ENCODE data around the gene VAPB. TPM values are rescaled to one million over a fixed set of nuclear protein-coding genes. Genes with fewer than 3 reads are reported as not detected.

Gene VAPB
- total and polyA plus RNA-seq, 7 donors = 30.7 to 84.5 (median 64.0) TPM

DNA sequence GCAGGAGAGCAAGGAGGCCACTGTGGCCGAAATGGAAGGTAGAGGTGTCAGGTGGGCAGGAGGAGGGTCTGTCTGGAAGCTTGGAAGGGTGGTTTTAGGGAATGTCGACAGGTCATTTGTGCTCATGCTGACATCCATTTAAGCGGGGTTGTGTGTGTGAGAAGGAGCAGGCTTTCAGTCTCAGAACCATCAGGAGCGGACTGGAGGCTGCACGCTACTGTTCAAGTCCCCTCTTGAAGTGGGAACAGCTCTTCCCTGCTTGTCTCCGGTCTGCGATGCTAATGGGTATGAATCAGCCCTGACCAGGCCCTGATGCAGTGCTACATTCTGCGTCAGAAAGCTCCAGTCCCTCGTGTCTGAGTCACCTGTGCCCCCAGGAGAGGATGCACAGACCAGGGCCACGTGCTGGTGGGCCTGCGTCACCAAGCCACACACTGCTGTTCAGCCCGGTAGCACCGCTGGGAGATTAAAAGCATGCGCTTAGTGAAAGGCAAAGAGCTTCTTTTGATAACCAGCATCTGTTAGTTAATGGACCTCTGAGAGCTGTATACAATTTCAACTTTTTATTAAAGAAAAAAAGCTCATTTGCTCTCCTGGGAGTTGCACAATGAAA lies 68.2 kb downstream of the VAPB start:
- H3K4me3 ChIP-seq = no peak overlapping the region
- no peaks in the 10 kb centered on the region for H3K4me1 ChIP-seq
- TF ChIP-seq, protein P1, sequence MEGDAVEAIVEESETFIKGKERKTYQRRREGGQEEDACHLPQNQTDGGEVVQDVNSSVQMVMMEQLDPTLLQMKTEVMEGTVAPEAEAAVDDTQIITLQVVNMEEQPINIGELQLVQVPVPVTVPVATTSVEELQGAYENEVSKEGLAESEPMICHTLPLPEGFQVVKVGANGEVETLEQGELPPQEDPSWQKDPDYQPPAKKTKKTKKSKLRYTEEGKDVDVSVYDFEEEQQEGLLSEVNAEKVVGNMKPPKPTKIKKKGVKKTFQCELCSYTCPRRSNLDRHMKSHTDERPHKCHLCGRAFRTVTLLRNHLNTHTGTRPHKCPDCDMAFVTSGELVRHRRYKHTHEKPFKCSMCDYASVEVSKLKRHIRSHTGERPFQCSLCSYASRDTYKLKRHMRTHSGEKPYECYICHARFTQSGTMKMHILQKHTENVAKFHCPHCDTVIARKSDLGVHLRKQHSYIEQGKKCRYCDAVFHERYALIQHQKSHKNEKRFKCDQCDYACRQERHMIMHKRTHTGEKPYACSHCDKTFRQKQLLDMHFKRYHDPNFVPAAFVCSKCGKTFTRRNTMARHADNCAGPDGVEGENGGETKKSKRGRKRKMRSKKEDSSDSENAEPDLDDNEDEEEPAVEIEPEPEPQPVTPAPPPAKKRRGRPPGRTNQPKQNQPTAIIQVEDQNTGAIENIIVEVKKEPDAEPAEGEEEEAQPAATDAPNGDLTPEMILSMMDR (IDR thresholded peaks at IDR 0.05) = no peak
- no peaks in the 10 kb centered on the region for H3K9me3 ChIP-seq
- ATAC-seq (no peak), DNase-seq (no peak)
- no peaks in the 10 kb centered on the region for H3K36me3 ChIP-seq (ENCODE audit: insufficient read depth in 1 of 2, low read depth in 1 of 2)
- intact Hi-C loops (cut with DNase I) = loop anchor here in 1 of 2 donors (5.0 kb wide), 1 partner anchor 225 kb away; no protein-coding TSS in a partner anchor
- H3K27me3 ChIP-seq (ENCODE audit: insufficient read depth in 3 of 3, low read length in 2 of 3) = no peaks in the 10 kb centered on the region
- WGBS, 3 donors = 89 to 92% (median 90%) methylated on average over 14 of the region's 14 CpGs
- no peak overlapping the region for H3K27ac ChIP-seq

DNA sequence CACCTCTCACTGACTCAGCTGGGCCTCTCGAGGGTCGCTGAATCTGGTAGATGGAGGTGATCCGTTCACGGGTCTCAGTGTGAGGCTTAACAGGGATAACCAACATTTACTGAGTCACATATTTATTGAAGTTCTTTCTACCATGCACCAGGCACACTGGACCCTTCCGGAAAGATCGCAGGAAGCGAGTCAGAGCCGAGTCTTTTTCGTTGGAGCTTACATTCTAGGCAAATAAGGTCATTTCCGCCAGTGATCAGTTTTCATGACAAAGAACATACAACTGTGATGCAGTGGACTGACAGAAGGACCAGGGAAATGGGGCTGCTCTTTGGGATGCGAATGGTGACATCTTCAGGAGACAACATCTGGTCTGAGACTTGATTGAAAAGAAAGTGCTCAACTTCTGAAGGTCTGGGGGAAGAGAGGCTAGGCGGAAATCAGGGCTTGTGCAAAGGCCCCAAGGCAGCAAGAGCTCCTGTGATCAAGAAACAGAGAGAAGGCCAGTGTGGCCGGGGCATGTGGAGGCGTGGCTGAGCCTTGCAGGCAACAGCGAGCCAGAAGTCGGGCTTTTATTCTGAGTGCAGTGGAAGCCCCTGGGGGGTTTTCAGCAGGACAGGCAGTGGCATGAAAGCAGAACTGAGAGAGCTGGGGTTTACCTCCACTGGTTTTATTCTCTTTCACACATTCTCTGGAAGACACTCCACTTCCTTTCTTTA lies 69.5 kb downstream of the VAPB start:
- H3K27ac ChIP-seq = no peak overlapping the region
- H3K36me3 ChIP-seq (ENCODE audit: insufficient read depth in 1 of 2, low read depth in 1 of 2) = no peaks in the 10 kb centered on the region
- TF ChIP-seq, protein P1 (IDR thresholded peaks at IDR 0.05) = no peak
- H3K4me1 ChIP-seq = no peaks in the 10 kb centered on the region
- no peaks in the 10 kb centered on the region for H3K27me3 ChIP-seq (ENCODE audit: insufficient read depth in 3 of 3, low read length in 2 of 3)
- intact Hi-C loops (cut with DNase I) = loop anchor here in 1 of 2 donors (5.0 kb wide), 1 partner anchor 226 kb away; no protein-coding TSS in a partner anchor
- DNase-seq (no peak), ATAC-seq (no peak)
- H3K9me3 ChIP-seq = no peaks in the 10 kb centered on the region
- H3K4me3 ChIP-seq = no peak overlapping the region
- WGBS, 3 donors = 77 to 83% (median 83%) methylated on average over 16 of the region's 16 CpGs

DNA sequence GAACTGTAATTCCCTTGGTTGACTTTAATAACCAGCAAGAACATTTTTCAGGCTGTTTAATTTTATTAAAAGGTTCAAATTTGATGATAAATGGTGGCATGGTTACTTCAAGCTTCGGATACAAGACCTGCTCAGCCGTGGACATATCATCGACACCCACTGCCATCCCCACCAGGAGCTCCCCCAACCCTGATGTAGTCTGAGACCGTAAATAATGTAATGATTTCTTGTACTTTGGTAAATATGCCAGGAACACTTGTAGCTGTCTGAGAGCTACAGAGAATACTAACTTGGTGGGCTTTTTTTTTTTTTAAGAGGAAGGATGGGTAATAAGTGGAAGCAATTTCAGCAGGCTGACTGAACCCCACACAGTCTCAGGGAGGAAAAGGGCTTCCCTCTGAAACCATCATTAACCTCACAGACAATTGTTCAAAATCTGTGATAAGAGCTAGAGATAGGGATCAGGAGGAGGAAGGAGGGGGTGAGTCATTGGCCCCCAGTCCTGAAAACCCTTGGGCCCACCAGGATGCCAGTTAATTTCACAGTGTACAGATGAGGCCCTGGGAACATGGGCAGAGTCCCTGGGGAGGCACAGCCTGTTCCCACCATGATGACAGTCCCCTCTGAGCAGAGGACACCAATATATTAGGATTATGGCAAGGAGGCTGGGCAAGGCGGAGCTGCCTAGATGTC lies 70.2 kb downstream of the VAPB start:
- no peak for ATAC-seq
- no peaks in the 10 kb centered on the region for H3K4me1 ChIP-seq
- H3K4me3 ChIP-seq = no peak overlapping the region
- no peaks in the 10 kb centered on the region for H3K36me3 ChIP-seq (ENCODE audit: insufficient read depth in 1 of 2, low read depth in 1 of 2)
- WGBS, 3 donors = 65 to 75% (median 68%) methylated on average over 5 of the region's 5 CpGs
- H3K27ac ChIP-seq = no peak overlapping the region
- H3K27me3 ChIP-seq (ENCODE audit: insufficient read depth in 3 of 3, low read length in 2 of 3) = no peaks in the 10 kb centered on the region
- intact Hi-C loops (cut with DNase I) = loop anchor here in 1 of 2 donors (5.0 kb wide), 1 partner anchor 227 kb away; no protein-coding TSS in a partner anchor
- H3K9me3 ChIP-seq = no peaks in the 10 kb centered on the region
- TF ChIP-seq, protein P1 (IDR thresholded peaks at IDR 0.05) = no peak
- DNase-seq = no peak

DNA sequence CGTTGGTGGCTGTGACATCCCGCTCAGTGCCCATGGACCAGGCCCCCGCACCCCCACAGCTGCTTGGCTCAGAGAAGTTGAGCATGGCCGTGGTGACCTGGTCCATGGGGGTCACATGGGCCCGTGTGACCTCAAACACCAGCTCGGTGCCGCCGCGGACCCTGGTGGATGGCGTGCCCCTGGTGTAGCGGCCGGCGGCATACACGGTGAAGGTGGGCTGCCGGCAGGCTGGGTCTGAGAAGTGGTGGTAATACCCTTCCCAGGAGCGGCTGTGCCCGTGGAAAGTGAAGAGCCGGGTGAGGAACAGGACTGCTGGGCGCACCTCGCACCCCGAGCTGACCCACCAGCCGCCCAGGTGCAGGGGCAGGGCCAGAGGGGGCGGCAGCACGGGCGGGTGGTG lies 72.1 kb downstream of the VAPB start:
- Histone ChIP-seq H3K36me3 (ENCODE audit: insufficient read depth in 1 of 2, low read depth in 1 of 2) (no peaks in the 10 kb centered on the region), H3K9me3 (no peaks in the 10 kb centered on the region), H3K27me3 (ENCODE audit: insufficient read depth in 3 of 3, low read length in 2 of 3) (no peaks in the 10 kb centered on the region), H3K4me1 (no peaks in the 10 kb centered on the region), H3K27ac (no peak overlapping the region), H3K4me3 (no peak overlapping the region)
- no peak for DNase-seq
- TF ChIP-seq, protein P1 (IDR thresholded peaks at IDR 0.05) = no peak
- intact Hi-C loops (cut with DNase I) = no loop called here
- ATAC-seq = no peak
- WGBS, 3 donors = 94 to 96% (median 95%) methylated on average over 25 of the region's 25 CpGs

Measured in psoas muscle (tissue), 8 donors.